OCI-LY1 (cell line): ENCODE results near the gene LRP6.

Experiments
- CTCF ChIP-seq: fragments of 200-600 bp; sonication (generic), shearing (Covaris generic); IDR thresholded peaks from 2 replicates; pipeline ENCODE4 v1.5.1; 2017; ENCODE audit warnings: mild to moderate bottlenecking, antibody characterized with exemption, low read length, moderate library complexity, mixed read lengths
- EZH2 ChIP-seq: fragments of 200-600 bp; sonication (generic), shearing (Covaris generic); IDR thresholded peaks from 2 replicates; pipeline ENCODE4 v1.8.0; 2017; ENCODE audit warnings: borderline replicate concordance, mixed run types, mild to moderate bottlenecking, antibody characterized with exemption, low read length, moderate library complexity, mixed read lengths

GRCh38 chr12:12286441-12286840 lies 19.6 kb upstream of the LRP6 start:
- TF ChIP-seq CTCF (no peak), EZH2 (no peak)
